SU-DHL-6 (cell line): ENCODE results near the gene TMEM138.

ENCODE experiments used
- H2AFZ ChIP-seq: fragments of 200-600 bp; sonication (generic); 2 replicates; pipeline ENCODE4 v1.6.1; 2014; ENCODE audit warnings: low read depth, mild to moderate bottlenecking, moderate library complexity, mixed read lengths, antibody characterized with exemption, low read length; ENCODE audit not compliant: severe bottlenecking
- H3F3A ChIP-seq: fragments of 200-600 bp; shearing (Covaris generic); 2 replicates; pipeline ENCODE4 v1.6.0; 2016; ENCODE audit warnings: antibody characterized with exemption, mild to moderate bottlenecking; ENCODE audit not compliant: insufficient read depth
- H3K27ac ChIP-seq: fragments of 200-600 bp; sonication (generic); 2 replicates; pipeline ENCODE4 v1.5.1; 2016; ENCODE audit warnings: low read depth, mild to moderate bottlenecking, low read length, moderate library complexity, mixed read lengths
- H3K27me3 ChIP-seq: fragments of 200-600 bp; sonication (generic), shearing (Covaris generic); 2 replicates; pipeline ENCODE4 v1.6.0; 2014; ENCODE audit warnings: mild to moderate bottlenecking, low read length
- H3K36me3 ChIP-seq: fragments of 200-600 bp; sonication (generic); 2 replicates; pipeline ENCODE4 v1.6.1; 2014; ENCODE audit warnings: mild to moderate bottlenecking, low read length, mixed read lengths
- H3K4me2 ChIP-seq: fragments of 300-600, 200-600 bp; shearing (Covaris generic), sonication (generic); 2 replicates; pipeline ENCODE4 v1.6.0; 2014; ENCODE audit warnings: low read length, low read depth, mild to moderate bottlenecking; ENCODE audit not compliant: poor library complexity, severe bottlenecking
- H3K4me3 ChIP-seq: fragments of 200-600 bp; sonication (generic); 2 replicates; pipeline ENCODE4 v1.5.1; 2014; ENCODE audit warnings: antibody characterized with exemption, low read length, mild to moderate bottlenecking, mixed read lengths; ENCODE audit not compliant: insufficient read depth, poor library complexity, severe bottlenecking
- H3K79me2 ChIP-seq: fragments of 200-600 bp; sonication (generic); 2 replicates; pipeline ENCODE4 v1.6.1; 2014; ENCODE audit warnings: mild to moderate bottlenecking, low read length, moderate library complexity; ENCODE audit not compliant: insufficient read depth
- H3K9ac ChIP-seq: fragments of 200-600 bp; sonication (generic); 2 replicates; pipeline ENCODE4 v1.7.0; 2014; ENCODE audit warnings: mild to moderate bottlenecking, low read length
- H3K9me2 ChIP-seq: fragments of 200-600 bp; sonication (generic); replicated peaks from 2 replicates; pipeline ENCODE4 v1.6.1; 2014; ENCODE audit warnings: low read length; ENCODE audit not compliant: insufficient read depth
- H3K9me3 ChIP-seq: fragments of 200-600 bp; sonication (generic); 2 replicates; pipeline ENCODE4 v1.6.1; 2014; ENCODE audit warnings: low read length, mixed read lengths; ENCODE audit not compliant: insufficient read depth
- H4K20me1 ChIP-seq: fragments of 200-600 bp; sonication (generic); 2 replicates; pipeline ENCODE4 v1.6.1; 2014; ENCODE audit warnings: low read depth, mild to moderate bottlenecking, antibody characterized with exemption, low read length, moderate library complexity, mixed read lengths
- EZH2phosphoT487 ChIP-seq: fragments of 200-600 bp; sonication (generic), shearing (Covaris generic); conservative IDR thresholded peaks from 2 replicates; pipeline ENCODE4 v1.6.1; 2018; ENCODE audit warnings: mild to moderate bottlenecking, antibody characterized with exemption, low read length, moderate library complexity, mixed read lengths
- TF ChIP-seq, protein P1 (sequence below): fragments of 200-600 bp; sonication (generic); IDR thresholded peaks from one replicate; pipeline ENCODE4 v1.5.1; 2017; ENCODE audit warnings: antibody characterized with exemption, mild to moderate bottlenecking, low read length, moderate library complexity; ENCODE audit not compliant: insufficient read depth, poor library complexity, severe bottlenecking

Gene TMEM138

DNA sequence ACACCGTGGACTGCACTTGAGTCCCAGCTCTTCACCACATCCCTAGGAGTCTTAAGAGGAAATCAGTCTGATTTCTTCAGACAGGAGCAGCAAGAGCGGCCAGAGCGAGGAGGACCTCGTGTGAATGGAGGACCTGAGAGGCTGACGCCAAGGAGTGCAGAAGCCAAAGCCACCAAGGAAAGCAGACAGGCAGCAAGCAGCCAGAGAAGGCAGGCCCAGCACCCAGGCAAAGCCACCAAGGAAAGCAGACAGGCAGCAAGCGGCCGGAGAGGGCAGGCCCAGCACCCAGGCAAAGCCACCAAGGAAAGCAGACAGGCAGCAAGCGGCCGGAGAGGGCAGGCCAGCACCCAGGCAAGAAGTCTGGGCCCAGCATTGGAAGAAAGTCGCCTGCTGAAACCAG lies 12.3 kb upstream of the TMEM138 start:
- H3K9me3 ChIP-seq = no peaks in the 10 kb centered on the region
- H3K36me3 ChIP-seq = peaks cover 6% of the 10 kb centered on the region; the same call in 1 of the 2 replicates
- H3K79me2 ChIP-seq = peaks cover 16% of the 10 kb centered on the region; the same call in 1 of the 2 replicates
- H3K27me3 ChIP-seq = no peaks in the 10 kb centered on the region
- no peak overlapping the region for H2AFZ ChIP-seq
- no peak overlapping the region for H3K9ac ChIP-seq
- no peaks in the 10 kb centered on the region for H3F3A ChIP-seq
- H3K4me3 ChIP-seq = no peak overlapping the region
- H4K20me1 ChIP-seq = no peaks in the 10 kb centered on the region
- TF ChIP-seq, protein P1, sequence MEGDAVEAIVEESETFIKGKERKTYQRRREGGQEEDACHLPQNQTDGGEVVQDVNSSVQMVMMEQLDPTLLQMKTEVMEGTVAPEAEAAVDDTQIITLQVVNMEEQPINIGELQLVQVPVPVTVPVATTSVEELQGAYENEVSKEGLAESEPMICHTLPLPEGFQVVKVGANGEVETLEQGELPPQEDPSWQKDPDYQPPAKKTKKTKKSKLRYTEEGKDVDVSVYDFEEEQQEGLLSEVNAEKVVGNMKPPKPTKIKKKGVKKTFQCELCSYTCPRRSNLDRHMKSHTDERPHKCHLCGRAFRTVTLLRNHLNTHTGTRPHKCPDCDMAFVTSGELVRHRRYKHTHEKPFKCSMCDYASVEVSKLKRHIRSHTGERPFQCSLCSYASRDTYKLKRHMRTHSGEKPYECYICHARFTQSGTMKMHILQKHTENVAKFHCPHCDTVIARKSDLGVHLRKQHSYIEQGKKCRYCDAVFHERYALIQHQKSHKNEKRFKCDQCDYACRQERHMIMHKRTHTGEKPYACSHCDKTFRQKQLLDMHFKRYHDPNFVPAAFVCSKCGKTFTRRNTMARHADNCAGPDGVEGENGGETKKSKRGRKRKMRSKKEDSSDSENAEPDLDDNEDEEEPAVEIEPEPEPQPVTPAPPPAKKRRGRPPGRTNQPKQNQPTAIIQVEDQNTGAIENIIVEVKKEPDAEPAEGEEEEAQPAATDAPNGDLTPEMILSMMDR = no peak
- no peak for TF ChIP-seq EZH2phosphoT487
- no peak overlapping the region for H3K27ac ChIP-seq
- H3K9me2 ChIP-seq = no peaks in the 10 kb centered on the region
- H3K4me2 ChIP-seq = no peak overlapping the region

DNA sequence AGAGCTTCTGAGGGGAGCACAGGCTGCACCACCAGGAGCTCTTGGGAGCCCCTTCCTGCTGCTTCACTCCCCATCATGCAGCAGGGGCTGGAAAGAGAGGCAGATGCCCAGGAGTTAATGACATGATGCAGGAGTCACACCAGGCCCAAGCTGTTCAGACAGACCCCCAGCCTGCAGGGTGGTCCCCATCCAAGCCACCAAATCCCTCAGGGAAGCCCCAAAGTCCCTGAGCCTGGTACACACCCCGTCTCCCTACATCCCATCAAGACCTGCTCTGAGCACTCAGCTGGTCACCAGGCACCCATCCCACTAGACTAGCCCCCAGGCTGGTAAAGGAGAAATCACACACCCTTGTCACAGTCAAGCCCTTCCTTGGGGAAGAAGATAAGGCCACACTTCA lies 11.8 kb upstream of the TMEM138 start:
- no peak overlapping the region for H3K4me2 ChIP-seq
- no peaks in the 10 kb centered on the region for H3K9me3 ChIP-seq
- no peak overlapping the region for H2AFZ ChIP-seq
- no peak overlapping the region for H3K4me3 ChIP-seq
- no peaks in the 10 kb centered on the region for H3F3A ChIP-seq
- no peaks in the 10 kb centered on the region for H3K9me2 ChIP-seq
- TF ChIP-seq, protein P1 = no peak
- no peak for TF ChIP-seq EZH2phosphoT487
- peaks cover 6% of the 10 kb centered on the region; the same call in 1 of the 2 replicates for H3K36me3 ChIP-seq
- no peak overlapping the region for H3K27ac ChIP-seq
- H3K27me3 ChIP-seq = no peaks in the 10 kb centered on the region
- peaks cover 21% of the 10 kb centered on the region; the same call in 1 of the 2 replicates for H3K79me2 ChIP-seq
- no peak overlapping the region for H3K9ac ChIP-seq
- no peaks in the 10 kb centered on the region for H4K20me1 ChIP-seq

DNA sequence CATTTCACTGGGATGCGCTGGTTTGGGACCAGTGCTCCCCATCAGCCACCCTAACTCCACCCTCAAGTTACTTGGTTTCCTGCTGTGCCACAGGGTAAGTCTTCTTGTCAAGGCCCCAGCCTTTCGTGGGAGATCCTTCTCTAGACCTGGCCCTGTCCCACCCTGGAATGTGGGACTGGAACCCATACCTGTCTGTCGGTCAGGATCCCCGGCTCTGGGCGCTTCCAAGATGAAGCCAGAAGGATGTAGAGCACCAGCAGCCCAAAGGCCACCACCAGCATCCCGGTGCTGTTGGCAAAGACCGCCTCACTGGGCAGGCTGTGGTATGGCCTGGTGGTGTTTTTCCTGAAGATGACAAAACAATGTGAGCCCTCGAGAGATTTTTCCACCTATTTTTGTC lies 11.4 kb upstream of the TMEM138 start:
- H3K36me3 ChIP-seq = peaks cover 6% of the 10 kb centered on the region; the same call in 1 of the 2 replicates
- H3K79me2 ChIP-seq = peaks cover 25% of the 10 kb centered on the region
- H3K9me2 ChIP-seq = no peaks in the 10 kb centered on the region
- no peak overlapping the region for H3K4me2 ChIP-seq
- no peak for TF ChIP-seq EZH2phosphoT487
- TF ChIP-seq, protein P1 = no peak
- H3K9ac ChIP-seq = no peak overlapping the region
- no peaks in the 10 kb centered on the region for H3F3A ChIP-seq
- no peaks in the 10 kb centered on the region for H3K27me3 ChIP-seq
- no peaks in the 10 kb centered on the region for H4K20me1 ChIP-seq
- no peaks in the 10 kb centered on the region for H3K9me3 ChIP-seq
- no peak overlapping the region for H3K27ac ChIP-seq
- no peak overlapping the region for H2AFZ ChIP-seq
- no peak overlapping the region for H3K4me3 ChIP-seq

DNA sequence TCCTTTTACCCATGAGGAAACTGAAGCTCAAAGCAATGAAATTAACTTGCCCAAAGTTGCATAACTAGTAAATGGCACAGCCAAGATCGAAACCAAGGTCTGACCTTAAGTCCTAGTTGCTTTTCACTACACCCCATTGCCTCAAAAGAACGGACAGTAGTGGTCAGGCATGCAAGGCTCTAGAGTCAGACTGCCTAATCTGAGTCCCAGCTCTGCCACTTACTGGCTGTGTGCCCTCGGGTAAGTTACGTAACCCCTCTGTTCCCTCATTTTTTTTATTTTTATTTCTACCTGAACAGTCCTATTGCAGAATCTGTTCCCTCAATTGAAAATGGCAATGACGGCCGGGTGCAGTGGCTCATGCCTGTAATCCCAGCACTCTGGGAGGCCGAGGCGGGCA lies 10.1 kb upstream of the TMEM138 start:
- no peak overlapping the region for H3K4me3 ChIP-seq
- no peaks in the 10 kb centered on the region for H3K27me3 ChIP-seq
- no peak overlapping the region for H3K27ac ChIP-seq
- no peaks in the 10 kb centered on the region for H3K9me2 ChIP-seq
- no peaks in the 10 kb centered on the region for H3K9me3 ChIP-seq
- no peak overlapping the region for H2AFZ ChIP-seq
- H3F3A ChIP-seq = peaks cover 8% of the 10 kb centered on the region
- H4K20me1 ChIP-seq = no peaks in the 10 kb centered on the region
- H3K36me3 ChIP-seq = peaks cover 6% of the 10 kb centered on the region; the same call in 1 of the 2 replicates
- H3K9ac ChIP-seq = no peak overlapping the region
- H3K79me2 ChIP-seq = peaks cover 32% of the 10 kb centered on the region
- TF ChIP-seq, protein P1 = no peak
- TF ChIP-seq EZH2phosphoT487 = no peak
- H3K4me2 ChIP-seq = no peak overlapping the region
